Kidney (tissue), 14 donors: ENCODE results near the gene E2F4. TPM values are rescaled to one million over a fixed set of nuclear protein-coding genes. Genes with fewer than 3 reads are reported as not detected.

Source experiments
- DNase-seq, 5 donors: peaks; one replicate each; pipeline ENCODE4 v3.0.0-alpha.2; 2013 to 2020
- FAIRE-seq: peaks from 2 replicates; lab custom pipeline; 2012; peaks lifted over from hg19 to GRCh38; lab: Jason Lieb, UNC
- H3K27ac ChIP-seq, 2 donors: one replicate each; pipeline ENCODE4 v1.7.0; 2013; ENCODE audit warnings: low read depth in 2 of 2, low read length in 2 of 2, inconsistent platforms in 1 of 2
- H3K27me3 ChIP-seq: one replicate; pipeline ENCODE4 v1.7.1; 2013; ENCODE audit warnings: low read length, inconsistent platforms; ENCODE audit not compliant: control insufficient read depth, insufficient read depth
- H3K36me3 ChIP-seq, 3 donors: one replicate each; pipeline versions ENCODE4 v1.7.0 to v1.7.1; 2013; ENCODE audit warnings: low read length in 3 of 3, control low read depth in 1 of 3, inconsistent platforms in 1 of 3; ENCODE audit not compliant: insufficient read depth in 3 of 3, control insufficient read depth in 2 of 3
- H3K4me1 ChIP-seq, 3 donors: one replicate each; pipeline versions ENCODE4 v1.7.0 to v1.7.1; 2013; ENCODE audit warnings: low read length in 3 of 3, inconsistent platforms in 1 of 3, low read depth in 1 of 3; ENCODE audit not compliant: control insufficient read depth in 2 of 3, insufficient read depth in 2 of 3
- H3K4me3 ChIP-seq, 3 donors: one replicate each; pipeline versions ENCODE4 v1.7.0 to v1.8.1; 2013; ENCODE audit warnings: low read length in 3 of 3, control low read depth in 1 of 3, inconsistent platforms in 1 of 3
- H3K9ac ChIP-seq, 3 donors: one replicate each; pipeline versions ENCODE4 v1.7.0 to v1.7.1; 2013; ENCODE audit warnings: low read length in 3 of 3, control low read depth in 1 of 3, inconsistent platforms in 1 of 3
- H3K9me3 ChIP-seq, 3 donors: one replicate each; pipeline versions ENCODE4 v1.7.0 to v1.7.1; 2013; ENCODE audit warnings: low read length in 3 of 3, control low read depth in 1 of 3, inconsistent platforms in 1 of 3; ENCODE audit not compliant: control insufficient read depth in 2 of 3, insufficient read depth in 1 of 3
- CTCF ChIP-seq: IDR thresholded peaks from 3 replicates; pipeline ENCODE4 v1.5.1; 2012; ENCODE audit warnings: mild to moderate bottlenecking, moderate library complexity, borderline replicate concordance; ENCODE audit not compliant: insufficient read depth; ENCODE audit errors: extremely low read depth
- intact Hi-C: fragments of 100-400 bp; cut with DNase I; formaldehyde crosslinking; loops from one replicate; pipeline ENCODE4 v1.11.1; 2022
- polyA plus RNA-seq: library from polyadenylated mRNA; stranded (reverse); fragments of 350-450 nt; fragmentation: Illumina TruSeq; extraction: RNeasy Lipid Tissue Mini Kit (QIAGEN cat#74804); gene quantifications from one replicate; pipeline ENCODE4 v1.2.3, GENCODE V29; 2014; ENCODE audit warnings: low read depth, low replicate concordance; ENCODE audit not compliant: insufficient read depth
- total RNA-seq: library from RNA; stranded (reverse); fragmentation: NEBNext Ultra II Directional; extraction: Animal tissue kit (Norgen Biotek cat#: 25700); gene quantifications from one replicate; pipeline ENCODE4 v1.2.1, GENCODE V29; 2021
- donor health status: control.
- donor health status: control.
- donor health status: control.
- donor health status: control.
- donor health status: control.
- donor health status: DM: yes; HTN: yes; CAD: no.
- donor health status: Normal renal cell carcinoma (clear cell type).

The E2F4 gene
- total and polyA plus RNA-seq, 2 donors from 2014 or later: 39.1 to 54.4 TPM

- FAIRE-seq: no peak
- Histone ChIP-seq H3K36me3 (no peaks in the 10 kb centered on the region), H3K4me3 (peak overlapping the region in 2 of 3 donors; percentile 20 to 81), H3K9me3 (no peaks in the 10 kb centered on the region), H3K4me1 (peaks cover 0 to 23% (median 9%) of the 10 kb centered on the region in 3 donors), H3K27ac (peak overlapping the region in 1 of 2 donors; percentile 95), H3K9ac (no peak overlapping the region), H3K27me3 (no peaks in the 10 kb centered on the region)
- DNase-seq: peak in 1 of 5 donors; percentile 79
- intact Hi-C loops: no loop called here
- TF ChIP-seq CTCF: no peak
These were observed 7.4 kb upstream of the E2F4 start for GRCh38 chr16:67184453-67184994.

GRCh38 chr16:67184995-67185650 is 6.8 kb upstream of the E2F4 start:
- no peak overlapping the region for H3K9ac ChIP-seq
- peak; percentile 94 to 97 (median 96) for DNase-seq
- peak overlapping the region in 2 of 3 donors; percentile 9 to 81 for H3K4me3 ChIP-seq
- intact Hi-C loops: no loop called here
- no peak overlapping the region for H3K27ac ChIP-seq
- no peaks in the 10 kb centered on the region for H3K9me3 ChIP-seq
- peaks cover 0 to 23% (median 9%) of the 10 kb centered on the region in 3 donors for H3K4me1 ChIP-seq
- no peaks in the 10 kb centered on the region for H3K27me3 ChIP-seq
- TF ChIP-seq CTCF: peak; percentile 84
- peak; percentile 17 for FAIRE-seq
- no peaks in the 10 kb centered on the region for H3K36me3 ChIP-seq

- Histone ChIP-seq H3K4me1 (peaks cover 0 to 23% (median 9%) of the 10 kb centered on the region in 3 donors), H3K9ac (no peak overlapping the region), H3K4me3 (peak overlapping the region in 2 of 3 donors; percentile 9 to 38), H3K27me3 (no peaks in the 10 kb centered on the region), H3K27ac (no peak overlapping the region), H3K9me3 (no peaks in the 10 kb centered on the region), H3K36me3 (no peaks in the 10 kb centered on the region)
- DNase-seq: no peak
- intact Hi-C loops: no loop called here
- TF ChIP-seq CTCF: no peak
- FAIRE-seq: no peak
These were observed 6.3 kb upstream of the E2F4 start for GRCh38 chr16:67185651-67186134.
